Right kidney (tissue), 1 donor: ENCODE results near the gene TNFSF15.

Experiments used
- DNase-seq: peaks from one replicate; pipeline ENCODE4 v3.0.0-alpha.2; 2016

Gene TNFSF15

GRCh38 chr9:114789006-114789405 is 16.8 kb downstream of the TNFSF15 start:
- DNase-seq, result no peak

- no peak for DNase-seq
Observed at GRCh38 chr9:114787781-114788498, 17.9 kb downstream of the TNFSF15 start.

- DNase-seq, result no peak
Observed at GRCh38 chr9:114787214-114787613, 18.6 kb downstream of the TNFSF15 start.

- DNase-seq, result no peak
Observed at GRCh38 chr9:114785866-114786650, 19.8 kb downstream of the TNFSF15 start.

GRCh38 chr9:114784721-114785279 is 21.0 kb downstream of the TNFSF15 start:
- no peak for DNase-seq

- DNase-seq, result no peak
Observed at GRCh38 chr9:114782586-114782985, 23.3 kb downstream of the TNFSF15 start.

- DNase-seq, result no peak
Observed at GRCh38 chr9:114779352-114779845, 26.4 kb downstream of the TNFSF15 start.

GRCh38 chr9:114777821-114778609 is 27.8 kb downstream of the TNFSF15 start:
- DNase-seq, result no peak

- no peak for DNase-seq
Observed at GRCh38 chr9:114776683-114777399, 29.0 kb downstream of the TNFSF15 start.

GRCh38 chr9:114775981-114776380 is 29.9 kb downstream of the TNFSF15 start:
- no peak for DNase-seq

GRCh38 chr9:114775121-114775520 is 30.7 kb downstream of the TNFSF15 start:
- DNase-seq, result no peak

GRCh38 chr9:114774524-114774923 is 31.3 kb downstream of the TNFSF15 start:
- no peak for DNase-seq

- no peak for DNase-seq
Observed at GRCh38 chr9:114771889-114772288, 34.0 kb downstream of the TNFSF15 start.

GRCh38 chr9:114770991-114771390 is 34.8 kb downstream of the TNFSF15 start:
- no peak for DNase-seq

GRCh38 chr9:114769624-114770023 is 36.2 kb downstream of the TNFSF15 start:
- no peak for DNase-seq

GRCh38 chr9:114763220-114763619 is 42.6 kb downstream of the TNFSF15 start:
- DNase-seq, result no peak

GRCh38 chr9:114761523-114761922 is 44.3 kb downstream of the TNFSF15 start:
- DNase-seq, result no peak

GRCh38 chr9:114759512-114760341 is 46.1 kb downstream of the TNFSF15 start:
- DNase-seq, result no peak

- no peak for DNase-seq
Observed at GRCh38 chr9:114757984-114758383, 47.9 kb downstream of the TNFSF15 start.

- DNase-seq, result no peak
Observed at GRCh38 chr9:114757395-114757794, 48.4 kb downstream of the TNFSF15 start.

GRCh38 chr9:114756920-114757319 is 48.9 kb downstream of the TNFSF15 start:
- no peak for DNase-seq
